ENCODE measurements around the gene LPAR1. TPM values are rescaled to one million over a fixed set of nuclear protein-coding genes. Genes with fewer than 3 reads are reported as not detected.
"Not testable (repeated sequence)": the region's sequence is repeated elsewhere in the genome, so short reads cannot be mapped to it uniquely, and the experiment has no call there.

The LPAR1 gene
- polyA plus RNA-seq, 3 donors: 25.5 to 28.8 (median 25.8) TPM

- DNase-seq (ENCODE audit: low read depth in 3 of 3, low spot score in 2 of 3): no peak
Measured at GRCh38 chr9:110890416-110890815, 147.9 kb downstream of the LPAR1 start.

GRCh38 chr9:110887276-110887675, 151.0 kb downstream of the LPAR1 start:
- no peak for DNase-seq (ENCODE audit: low read depth in 3 of 3, low spot score in 2 of 3)

- no peak for DNase-seq (ENCODE audit: low read depth in 3 of 3, low spot score in 2 of 3)
Measured at GRCh38 chr9:110886832-110887231, 151.4 kb downstream of the LPAR1 start.

GRCh38 chr9:110880189-110880588, 158.1 kb downstream of the LPAR1 start:
- DNase-seq (ENCODE audit: low read depth in 3 of 3, low spot score in 2 of 3): peak in 1 of 3 donors; percentile 30

DNA sequence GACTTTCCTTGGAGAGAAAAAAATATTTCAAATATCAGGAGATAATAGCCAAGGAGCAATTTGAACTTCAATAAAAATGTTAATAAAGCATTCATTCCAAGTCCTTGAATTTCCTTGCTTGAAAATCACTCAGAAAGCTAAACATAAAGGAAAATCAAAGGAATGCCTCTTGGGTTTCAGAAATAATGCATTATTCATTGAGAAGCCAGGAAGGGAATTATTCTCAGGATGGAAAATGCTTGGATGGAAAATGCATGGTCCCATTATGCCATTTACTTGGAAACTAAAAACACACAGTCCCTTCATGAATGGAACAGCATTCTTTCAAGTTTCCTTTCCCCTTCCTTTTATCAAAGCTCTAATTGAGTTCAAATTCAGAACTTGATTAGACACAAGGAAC, 160.9 kb downstream of the LPAR1 start:
- DNase-seq (ENCODE audit: low read depth in 3 of 3, low spot score in 2 of 3): no peak

GRCh38 chr9:110876929-110877328, 161.3 kb downstream of the LPAR1 start:
- DNase-seq (ENCODE audit: low read depth in 3 of 3, low spot score in 2 of 3): no peak

DNA sequence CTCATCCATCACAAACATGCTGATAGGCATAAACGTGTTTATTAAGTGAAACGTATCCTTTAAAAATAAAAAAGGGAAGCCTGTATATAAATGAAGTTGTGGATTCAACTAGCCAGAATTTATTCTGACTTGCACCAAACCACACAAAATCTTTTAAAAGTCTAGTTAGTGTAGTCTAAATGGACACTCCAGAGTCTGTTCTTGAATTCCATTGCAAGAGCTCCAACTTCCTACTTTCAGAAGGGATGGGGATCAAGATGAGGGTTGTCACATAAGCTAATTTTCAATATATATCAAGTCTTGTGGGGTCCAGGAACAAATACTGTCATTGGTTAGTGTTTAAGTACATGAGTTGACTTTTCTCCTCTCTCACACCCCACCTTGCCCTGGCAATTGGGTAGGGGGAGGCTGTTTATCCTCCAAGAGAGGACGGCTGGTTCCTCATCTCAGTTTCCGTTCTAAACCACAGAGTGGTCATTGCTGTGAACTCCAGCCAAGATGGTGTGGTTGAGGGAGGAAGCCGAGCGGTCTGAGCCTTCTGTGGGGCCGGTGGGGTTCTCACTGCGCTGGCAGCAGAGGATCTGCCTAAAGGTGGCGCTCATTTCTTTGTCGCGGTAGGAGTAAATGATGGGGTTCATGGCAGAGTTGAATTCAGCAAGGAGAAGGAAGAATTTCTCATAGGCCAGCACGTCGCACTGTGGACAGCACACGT, 163.2 kb downstream of the LPAR1 start:
- no peak for DNase-seq (ENCODE audit: low read depth in 3 of 3, low spot score in 2 of 3)

DNA sequence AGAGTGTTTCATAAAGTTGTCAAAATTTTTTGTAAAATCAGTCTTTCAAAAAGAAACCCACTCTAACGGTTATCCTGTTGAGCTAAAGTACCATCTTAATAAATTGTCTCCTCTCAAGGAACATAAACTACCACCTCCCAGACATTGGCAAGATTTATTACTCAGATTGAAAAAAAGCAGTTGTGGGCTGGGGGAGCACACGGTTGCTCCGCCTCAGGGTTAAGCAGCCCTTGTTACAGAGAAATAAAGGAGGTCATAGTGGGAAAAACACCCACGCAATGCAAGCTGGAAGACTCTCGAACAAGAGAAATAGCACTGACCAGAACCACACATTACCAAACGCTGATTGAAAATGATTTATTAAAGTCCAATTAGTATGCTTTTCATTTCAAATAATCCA, 165.3 kb downstream of the LPAR1 start:
- peak in 1 of 3 donors; percentile 23 for DNase-seq (ENCODE audit: low read depth in 3 of 3, low spot score in 2 of 3)

DNA sequence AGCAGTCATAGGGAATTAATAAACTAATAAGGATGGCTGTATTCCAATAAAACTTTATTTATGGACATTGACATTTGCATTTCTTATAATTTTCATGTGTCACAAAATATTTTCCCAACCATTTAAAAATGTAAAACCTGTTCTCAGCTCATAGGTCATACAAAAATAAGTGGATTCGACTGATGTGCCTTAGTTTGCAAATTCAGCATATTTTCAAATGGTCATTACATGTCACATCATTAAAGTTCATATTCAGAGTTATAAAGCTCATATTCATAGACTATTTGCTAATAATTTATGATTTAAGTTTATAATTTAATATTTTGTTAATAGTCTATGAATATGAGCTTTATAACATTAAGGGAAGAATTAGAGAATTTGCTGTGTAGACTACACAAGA, 166.5 kb downstream of the LPAR1 start:
- DNase-seq (ENCODE audit: low read depth in 3 of 3, low spot score in 2 of 3): no peak

DNA sequence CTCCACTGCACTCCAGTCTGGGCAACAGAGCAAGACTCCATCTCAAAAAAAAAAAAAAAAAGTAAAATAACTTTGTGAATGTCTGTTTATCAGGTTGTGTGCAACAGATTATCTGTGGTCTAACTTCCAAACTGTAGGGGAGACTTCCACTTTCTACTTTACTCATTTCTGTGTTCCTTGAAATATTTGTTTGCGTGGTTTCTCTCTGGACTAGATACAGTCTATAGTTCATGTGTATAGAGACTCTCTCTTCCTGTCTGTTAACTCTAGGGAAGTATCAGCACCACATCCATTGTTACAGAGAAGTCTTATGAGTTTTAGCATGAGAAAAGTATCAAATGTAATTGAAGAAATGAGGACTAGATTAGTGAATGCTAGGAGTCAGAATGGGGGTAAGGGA, 168.3 kb downstream of the LPAR1 start:
- no peak for DNase-seq (ENCODE audit: low read depth in 3 of 3, low spot score in 2 of 3)

- no peak for DNase-seq (ENCODE audit: low read depth in 3 of 3, low spot score in 2 of 3)
Measured at GRCh38 chr9:110864011-110864410, 174.3 kb downstream of the LPAR1 start.

- DNase-seq (ENCODE audit: low read depth in 3 of 3, low spot score in 2 of 3): not testable (repeated sequence)
Measured at GRCh38 chr9:110861370-110862110, 176.7 kb downstream of the LPAR1 start.

GRCh38 chr9:110856772-110857171, 181.5 kb downstream of the LPAR1 start:
- DNase-seq (ENCODE audit: low read depth in 3 of 3, low spot score in 2 of 3): no peak

DNA sequence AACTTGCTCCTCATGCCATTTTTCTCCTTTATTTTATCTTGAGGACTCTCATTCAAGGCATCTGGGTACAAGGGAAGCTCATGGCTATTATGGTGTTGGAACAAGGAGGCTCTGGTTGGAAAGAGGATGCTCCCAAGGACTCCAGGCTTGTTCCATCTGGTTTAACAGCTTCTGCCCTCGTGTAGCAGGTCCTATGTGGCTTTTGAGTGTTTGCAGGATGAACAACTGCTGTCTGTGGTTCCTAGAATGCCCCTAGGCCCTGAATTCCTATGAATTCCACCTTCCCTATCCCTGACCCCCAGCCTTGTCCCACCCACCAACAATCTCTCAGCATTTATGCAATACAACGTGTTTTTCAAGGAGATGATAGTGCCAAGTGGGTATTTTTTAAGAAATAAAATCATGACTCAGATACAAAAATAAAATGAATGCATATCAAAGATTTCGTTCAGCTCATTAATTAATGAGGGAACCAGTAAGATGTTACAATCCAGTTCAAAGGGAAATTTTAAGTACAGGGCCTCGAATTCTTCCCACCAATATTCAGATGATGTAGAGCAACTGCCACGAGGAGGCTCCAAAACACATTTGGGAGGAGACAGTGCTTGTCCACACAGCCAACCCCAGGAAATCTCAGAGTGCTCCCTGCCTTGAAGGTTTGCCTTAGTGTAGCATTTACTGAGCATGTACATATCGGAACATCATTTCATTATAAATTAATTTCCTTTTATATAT, 187.7 kb downstream of the LPAR1 start:
- DNase-seq (ENCODE audit: low read depth in 3 of 3, low spot score in 2 of 3): no peak

DNA sequence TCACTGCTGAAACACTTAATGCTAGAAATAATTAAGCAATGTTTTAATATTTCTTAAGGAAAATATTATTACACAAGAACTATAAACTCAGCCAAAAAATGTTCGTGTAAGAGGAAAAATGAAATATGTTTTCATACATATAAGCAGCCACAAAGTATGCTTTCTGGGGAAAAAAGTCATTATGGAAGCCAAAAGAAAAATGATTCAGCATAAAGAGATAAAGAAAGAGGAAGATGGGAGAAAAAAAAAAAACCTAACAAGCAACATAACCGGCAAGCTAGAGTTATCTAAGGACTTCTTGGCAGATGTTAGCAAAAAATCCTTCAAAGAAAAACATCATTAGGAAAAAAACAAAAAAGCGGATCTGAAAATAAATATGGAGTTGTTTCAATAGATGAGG, 190.6 kb downstream of the LPAR1 start:
- DNase-seq (ENCODE audit: low read depth in 3 of 3, low spot score in 2 of 3): no peak

- no peak for DNase-seq (ENCODE audit: low read depth in 3 of 3, low spot score in 2 of 3)
Measured at GRCh38 chr9:110846215-110846614, 192.1 kb downstream of the LPAR1 start.

- no peak for DNase-seq (ENCODE audit: low read depth in 3 of 3, low spot score in 2 of 3)
Measured at GRCh38 chr9:110844121-110844520, 194.1 kb downstream of the LPAR1 start.

DNA sequence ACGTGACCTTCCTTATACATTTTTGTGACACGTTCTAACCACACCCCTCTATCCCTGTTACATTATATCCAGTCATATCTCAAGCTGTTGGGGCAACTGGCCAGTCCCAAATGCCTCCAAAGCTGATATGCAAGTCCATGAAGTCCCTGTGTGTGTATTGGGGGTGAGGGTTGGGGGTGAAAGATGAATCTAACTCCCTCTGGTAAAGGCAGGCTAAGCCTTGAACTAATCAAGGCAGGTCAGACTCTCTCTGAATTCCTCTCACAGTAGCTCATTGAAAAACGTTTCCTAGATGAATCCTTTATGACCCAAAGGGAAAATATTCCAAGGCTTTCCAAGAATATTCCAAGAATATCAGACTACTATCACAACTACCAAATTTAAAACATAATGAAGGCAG, 195.3 kb downstream of the LPAR1 start:
- DNase-seq (ENCODE audit: low read depth in 3 of 3, low spot score in 2 of 3): no peak

- no peak for DNase-seq (ENCODE audit: low read depth in 3 of 3, low spot score in 2 of 3)
Measured at GRCh38 chr9:110842169-110842568, 196.1 kb downstream of the LPAR1 start.

- no peak for DNase-seq (ENCODE audit: low read depth in 3 of 3, low spot score in 2 of 3)
Measured at GRCh38 chr9:110837401-110838005, 200.8 kb downstream of the LPAR1 start.

GRCh38 chr9:110835859-110836271, 202.4 kb downstream of the LPAR1 start:
- DNase-seq (ENCODE audit: low read depth in 3 of 3, low spot score in 2 of 3): no peak

Measured in right renal cortex interstitium (tissue), 3 donors.